ENCODE results near the gene EYS.

DNA sequence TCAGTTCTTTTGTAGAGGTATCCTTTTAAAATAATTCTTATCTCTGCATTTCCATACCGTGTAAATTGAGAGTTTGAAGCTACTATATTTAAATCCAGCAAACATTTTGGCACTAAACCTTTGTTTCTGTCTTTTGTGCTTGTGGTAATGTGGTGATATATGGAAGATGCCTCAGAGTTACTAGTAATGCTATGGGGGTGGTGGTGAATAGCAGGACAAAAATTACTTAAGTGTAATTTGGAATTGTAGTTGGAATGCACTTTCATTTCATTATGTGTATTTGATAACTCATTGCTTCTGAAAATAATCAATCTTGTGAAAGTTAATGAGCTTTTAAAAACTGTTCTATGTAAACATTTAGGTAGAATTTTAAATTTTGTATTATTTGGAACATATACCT lies 1666.9 kb downstream of the EYS start:
- TF ChIP-seq EZH2 (IDR thresholded peaks at IDR 0.05) (no peak), POLR2AphosphoS5 (IDR thresholded peaks at IDR 0.05; ENCODE audit: borderline replicate concordance, low read depth, low read length) (no peak)

Data from SK-N-MC (cell line).